HG02588 (cell line): ENCODE results near the gene MYH6.

Experiments used
- ATAC-seq: cut with Tn5 transposase; IDR thresholded peaks from one replicate; pipeline ENCODE4 v1.9.1; 2021; ENCODE audit warnings: mild to moderate bottlenecking, moderate library complexity; ENCODE audit not compliant: unreplicated experiment

The MYH6 gene

GRCh38 chr14:23359722-23360447 is 48.2 kb downstream of the MYH6 start:
- ATAC-seq = no peak

GRCh38 chr14:23359167-23359626 is 48.9 kb downstream of the MYH6 start:
- no peak for ATAC-seq

- ATAC-seq = no peak
Measured at GRCh38 chr14:23358553-23359166, 49.4 kb downstream of the MYH6 start.

- no peak for ATAC-seq
Measured at GRCh38 chr14:23358042-23358441, 50.0 kb downstream of the MYH6 start.

- no peak for ATAC-seq
Measured at GRCh38 chr14:23357261-23357660, 50.8 kb downstream of the MYH6 start.

GRCh38 chr14:23356662-23357061 is 51.4 kb downstream of the MYH6 start:
- ATAC-seq = no peak

- ATAC-seq = no peak
Measured at GRCh38 chr14:23355871-23356435, 52.1 kb downstream of the MYH6 start.

- no peak for ATAC-seq
Measured at GRCh38 chr14:23354990-23355389, 53.1 kb downstream of the MYH6 start.

GRCh38 chr14:23353433-23353780 is 54.7 kb downstream of the MYH6 start:
- no peak for ATAC-seq

- no peak for ATAC-seq
Measured at GRCh38 chr14:23352506-23353432, 55.3 kb downstream of the MYH6 start, which contains the start of gene SLC22A17. Gene SLC22A17, minus strand, starts transcription at chr14:23352887.

- no peak for ATAC-seq
Measured at GRCh38 chr14:23351681-23352505, 56.2 kb downstream of the MYH6 start.

- no peak for ATAC-seq
Measured at GRCh38 chr14:23349156-23349845, 58.8 kb downstream of the MYH6 start.

- ATAC-seq = no peak
Measured at GRCh38 chr14:23348297-23348655, 59.8 kb downstream of the MYH6 start.

- ATAC-seq = no peak
Measured at GRCh38 chr14:23347406-23348296, 60.4 kb downstream of the MYH6 start.

GRCh38 chr14:23346693-23347405 is 61.2 kb downstream of the MYH6 start:
- no peak for ATAC-seq

GRCh38 chr14:23345987-23346692 is 61.9 kb downstream of the MYH6 start:
- no peak for ATAC-seq

- no peak for ATAC-seq
Measured at GRCh38 chr14:23344481-23344880, 63.6 kb downstream of the MYH6 start.
